ENCODE measurements around the gene BRAT1.
"Not testable (repeated sequence)": the region's sequence is repeated elsewhere in the genome, so short reads cannot be mapped to it uniquely, and the experiment has no call there.

Gene BRAT1

GRCh38 chr7:2583798-2584580 is 28.7 kb upstream of the BRAT1 start:
- DNase-seq (ENCODE audit: low read depth in 2 of 2): no peak

- DNase-seq (ENCODE audit: low read depth in 2 of 2): no peak
Observed at GRCh38 chr7:2582006-2582735, 26.8 kb upstream of the BRAT1 start.

- DNase-seq (ENCODE audit: low read depth in 2 of 2): no peak
Observed at GRCh38 chr7:2580636-2581035, 25.3 kb upstream of the BRAT1 start.

- no peak for DNase-seq (ENCODE audit: low read depth in 2 of 2)
Observed at GRCh38 chr7:2577914-2578680, 22.8 kb upstream of the BRAT1 start.

GRCh38 chr7:2576742-2577491 is 21.6 kb upstream of the BRAT1 start:
- DNase-seq (ENCODE audit: low read depth in 2 of 2): no peak

GRCh38 chr7:2575733-2576340 is 20.5 kb upstream of the BRAT1 start:
- no peak for DNase-seq (ENCODE audit: low read depth in 2 of 2)

GRCh38 chr7:2575046-2575732 is 19.9 kb upstream of the BRAT1 start:
- DNase-seq (ENCODE audit: low read depth in 2 of 2): no peak

- no peak for DNase-seq (ENCODE audit: low read depth in 2 of 2)
Observed at GRCh38 chr7:2573761-2574160, 18.4 kb upstream of the BRAT1 start.

GRCh38 chr7:2572101-2572842 is 16.9 kb upstream of the BRAT1 start:
- no peak for DNase-seq (ENCODE audit: low read depth in 2 of 2)

GRCh38 chr7:2571409-2571808 is 16.1 kb upstream of the BRAT1 start:
- no peak for DNase-seq (ENCODE audit: low read depth in 2 of 2)

GRCh38 chr7:2570021-2570420 is 14.7 kb upstream of the BRAT1 start:
- DNase-seq (ENCODE audit: low read depth in 2 of 2): no peak

- DNase-seq (ENCODE audit: low read depth in 2 of 2): no peak
Observed at GRCh38 chr7:2569421-2569820, 14.1 kb upstream of the BRAT1 start.

GRCh38 chr7:2568521-2569223 is 13.3 kb upstream of the BRAT1 start:
- DNase-seq (ENCODE audit: low read depth in 2 of 2): no peak

- DNase-seq (ENCODE audit: low read depth in 2 of 2): no peak
Observed at GRCh38 chr7:2567679-2568278, 12.5 kb upstream of the BRAT1 start.

- DNase-seq (ENCODE audit: low read depth in 2 of 2): no peak
Observed at GRCh38 chr7:2566890-2567678, 11.8 kb upstream of the BRAT1 start.

- DNase-seq (ENCODE audit: low read depth in 2 of 2): no peak
Observed at GRCh38 chr7:2566348-2566889, 11.1 kb upstream of the BRAT1 start.

GRCh38 chr7:2564970-2565540 is 9.7 kb upstream of the BRAT1 start:
- no peak for DNase-seq (ENCODE audit: low read depth in 2 of 2)

GRCh38 chr7:2563955-2564354 is 8.6 kb upstream of the BRAT1 start:
- not testable (repeated sequence) for DNase-seq (ENCODE audit: low read depth in 2 of 2)

Measured in stimulated activated CD8-positive, alpha-beta memory T cell treated with anti-CD3 and anti-CD28 coated beads, Interleukin-7, amount 100 ng/mL, for 1 hour (primary cell).